ENCODE measurements around the gene SKAP1. TPM values are rescaled to one million over a fixed set of nuclear protein-coding genes. Genes with fewer than 3 reads are reported as not detected.

Gene SKAP1
- total and polyA plus RNA-seq, 2 experiments from 2014 or later: 0.27 TPM; not detected in 1

DNA sequence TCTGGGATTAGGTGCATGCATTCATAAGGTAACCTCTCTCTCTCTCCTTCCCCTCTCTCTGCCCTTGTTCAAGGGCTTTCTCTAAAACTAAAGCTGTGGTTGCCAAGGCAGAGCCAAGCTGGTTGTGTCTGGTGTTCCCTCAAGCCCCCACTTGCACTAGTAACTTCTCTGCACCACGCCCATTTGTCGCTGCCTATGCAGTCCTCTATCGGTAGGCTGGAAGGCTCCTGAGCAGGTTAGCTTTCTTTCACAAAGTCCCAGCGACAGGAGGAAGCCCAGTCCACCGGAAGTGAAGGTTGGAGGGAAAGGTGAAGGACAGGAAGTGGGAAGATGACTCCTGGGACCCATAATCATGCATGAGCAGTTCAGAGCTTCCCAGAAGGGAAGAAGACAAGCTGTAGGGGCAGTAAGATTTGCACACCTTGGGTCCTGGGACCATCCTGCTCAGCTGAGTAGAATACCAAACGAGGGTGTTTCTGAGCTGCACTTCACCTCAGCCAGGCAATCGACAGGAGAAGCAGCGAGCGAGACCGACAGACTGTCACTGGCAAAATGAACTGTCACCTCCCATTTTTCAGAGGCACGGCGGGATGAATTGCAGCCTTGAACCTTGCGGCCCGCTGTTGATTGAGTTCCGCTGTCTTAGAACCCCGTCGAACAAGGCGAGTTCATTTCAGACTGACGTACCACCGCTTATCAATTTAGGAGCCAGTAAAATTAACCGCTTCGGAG lies 14.7 kb upstream of the SKAP1 start:
- Histone ChIP-seq H3K4me2 (no peak overlapping the region), H3K79me2 (replicated peaks; ENCODE audit: insufficient read depth) (no peaks in the 10 kb centered on the region), H3K9me2 (ENCODE audit: insufficient read depth) (peaks cover 4% of the 10 kb centered on the region; the same call in 1 of the 2 replicates), H3K27me3 (ENCODE audit: insufficient read depth) (no peaks in the 10 kb centered on the region; the same call in 1 of the 2 replicates), H3K27ac (ENCODE audit: low read depth) (no peak overlapping the region), H3K36me3 (ENCODE audit: insufficient read depth) (no peaks in the 10 kb centered on the region), H3F3A (replicated peaks; ENCODE audit: low read depth) (no peaks in the 10 kb centered on the region), H3K4me1 (ENCODE audit: insufficient read depth) (no peaks in the 10 kb centered on the region), H2AFZ (peak overlapping the region; percentile 72; the same call in 1 of the 2 replicates), H3K4me3 (no peak overlapping the region), H4K20me1 (replicated peaks; ENCODE audit: insufficient read depth) (no peaks in the 10 kb centered on the region)
- Mint-ChIP-seq H3K4me1 (no peaks in the 10 kb centered on the region), H3K4me3 (no peak overlapping the region), H3K27ac (no peak overlapping the region), H3K9me3 (no peaks in the 10 kb centered on the region), H3K36me3 (ENCODE audit: low read depth) (no peaks in the 10 kb centered on the region), H3K27me3 (ENCODE audit: insufficient read depth, low read depth, poor library complexity) (peaks cover 8% of the 10 kb centered on the region)
- TF ChIP-seq, protein P1, sequence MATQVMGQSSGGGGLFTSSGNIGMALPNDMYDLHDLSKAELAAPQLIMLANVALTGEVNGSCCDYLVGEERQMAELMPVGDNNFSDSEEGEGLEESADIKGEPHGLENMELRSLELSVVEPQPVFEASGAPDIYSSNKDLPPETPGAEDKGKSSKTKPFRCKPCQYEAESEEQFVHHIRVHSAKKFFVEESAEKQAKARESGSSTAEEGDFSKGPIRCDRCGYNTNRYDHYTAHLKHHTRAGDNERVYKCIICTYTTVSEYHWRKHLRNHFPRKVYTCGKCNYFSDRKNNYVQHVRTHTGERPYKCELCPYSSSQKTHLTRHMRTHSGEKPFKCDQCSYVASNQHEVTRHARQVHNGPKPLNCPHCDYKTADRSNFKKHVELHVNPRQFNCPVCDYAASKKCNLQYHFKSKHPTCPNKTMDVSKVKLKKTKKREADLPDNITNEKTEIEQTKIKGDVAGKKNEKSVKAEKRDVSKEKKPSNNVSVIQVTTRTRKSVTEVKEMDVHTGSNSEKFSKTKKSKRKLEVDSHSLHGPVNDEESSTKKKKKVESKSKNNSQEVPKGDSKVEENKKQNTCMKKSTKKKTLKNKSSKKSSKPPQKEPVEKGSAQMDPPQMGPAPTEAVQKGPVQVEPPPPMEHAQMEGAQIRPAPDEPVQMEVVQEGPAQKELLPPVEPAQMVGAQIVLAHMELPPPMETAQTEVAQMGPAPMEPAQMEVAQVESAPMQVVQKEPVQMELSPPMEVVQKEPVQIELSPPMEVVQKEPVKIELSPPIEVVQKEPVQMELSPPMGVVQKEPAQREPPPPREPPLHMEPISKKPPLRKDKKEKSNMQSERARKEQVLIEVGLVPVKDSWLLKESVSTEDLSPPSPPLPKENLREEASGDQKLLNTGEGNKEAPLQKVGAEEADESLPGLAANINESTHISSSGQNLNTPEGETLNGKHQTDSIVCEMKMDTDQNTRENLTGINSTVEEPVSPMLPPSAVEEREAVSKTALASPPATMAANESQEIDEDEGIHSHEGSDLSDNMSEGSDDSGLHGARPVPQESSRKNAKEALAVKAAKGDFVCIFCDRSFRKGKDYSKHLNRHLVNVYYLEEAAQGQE (IDR thresholded peaks at IDR 0.05; ENCODE audit: unreplicated experiment): no peak
- TF ChIP-seq EZH2phosphoT487 (IDR thresholded peaks at IDR 0.05; ENCODE audit: unreplicated experiment): no peak
- no peak for TF ChIP-seq STAT1 (IDR thresholded peaks at IDR 0.05; ENCODE audit: unreplicated experiment)
- TF ChIP-seq, protein P2, sequence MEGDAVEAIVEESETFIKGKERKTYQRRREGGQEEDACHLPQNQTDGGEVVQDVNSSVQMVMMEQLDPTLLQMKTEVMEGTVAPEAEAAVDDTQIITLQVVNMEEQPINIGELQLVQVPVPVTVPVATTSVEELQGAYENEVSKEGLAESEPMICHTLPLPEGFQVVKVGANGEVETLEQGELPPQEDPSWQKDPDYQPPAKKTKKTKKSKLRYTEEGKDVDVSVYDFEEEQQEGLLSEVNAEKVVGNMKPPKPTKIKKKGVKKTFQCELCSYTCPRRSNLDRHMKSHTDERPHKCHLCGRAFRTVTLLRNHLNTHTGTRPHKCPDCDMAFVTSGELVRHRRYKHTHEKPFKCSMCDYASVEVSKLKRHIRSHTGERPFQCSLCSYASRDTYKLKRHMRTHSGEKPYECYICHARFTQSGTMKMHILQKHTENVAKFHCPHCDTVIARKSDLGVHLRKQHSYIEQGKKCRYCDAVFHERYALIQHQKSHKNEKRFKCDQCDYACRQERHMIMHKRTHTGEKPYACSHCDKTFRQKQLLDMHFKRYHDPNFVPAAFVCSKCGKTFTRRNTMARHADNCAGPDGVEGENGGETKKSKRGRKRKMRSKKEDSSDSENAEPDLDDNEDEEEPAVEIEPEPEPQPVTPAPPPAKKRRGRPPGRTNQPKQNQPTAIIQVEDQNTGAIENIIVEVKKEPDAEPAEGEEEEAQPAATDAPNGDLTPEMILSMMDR (conservative IDR thresholded peaks at IDR 0.05; ENCODE audit: low read depth in 2 of 2): no peak
- TF ChIP-seq NANOG (IDR thresholded peaks at IDR 0.05; ENCODE audit: borderline replicate concordance): no peak
- TF ChIP-seq, protein P3, sequence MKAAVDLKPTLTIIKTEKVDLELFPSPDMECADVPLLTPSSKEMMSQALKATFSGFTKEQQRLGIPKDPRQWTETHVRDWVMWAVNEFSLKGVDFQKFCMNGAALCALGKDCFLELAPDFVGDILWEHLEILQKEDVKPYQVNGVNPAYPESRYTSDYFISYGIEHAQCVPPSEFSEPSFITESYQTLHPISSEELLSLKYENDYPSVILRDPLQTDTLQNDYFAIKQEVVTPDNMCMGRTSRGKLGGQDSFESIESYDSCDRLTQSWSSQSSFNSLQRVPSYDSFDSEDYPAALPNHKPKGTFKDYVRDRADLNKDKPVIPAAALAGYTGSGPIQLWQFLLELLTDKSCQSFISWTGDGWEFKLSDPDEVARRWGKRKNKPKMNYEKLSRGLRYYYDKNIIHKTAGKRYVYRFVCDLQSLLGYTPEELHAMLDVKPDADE (IDR thresholded peaks at IDR 0.05): no peak
- no peak for TF ChIP-seq ZNF114 (CRISPR knock-in tag; IDR thresholded peaks at IDR 0.05)
- DNase-seq (ENCODE audit: low spot score) (peak; percentile 28), ATAC-seq (0 out of 3 replicates have a peak, but pooled peaks have one; percentile 28)

DNA sequence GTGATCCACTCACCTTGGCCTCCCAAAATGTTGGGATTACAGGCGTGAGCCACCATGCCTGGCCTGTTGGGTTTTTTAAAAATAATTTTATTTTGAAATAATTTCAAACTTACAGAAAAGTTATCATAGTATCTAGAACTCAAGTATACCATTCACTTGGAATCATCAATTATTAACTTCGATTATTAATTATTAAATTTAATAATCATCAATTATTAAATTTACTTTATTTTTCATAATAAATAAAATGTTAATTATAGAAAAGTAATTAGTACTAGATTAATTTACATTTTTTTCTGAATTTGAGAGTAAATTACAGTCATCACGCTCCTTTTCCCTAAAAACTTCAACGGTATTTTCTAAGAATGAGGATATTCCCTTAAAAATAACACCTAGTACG lies 13.7 kb upstream of the SKAP1 start:
- Mint-ChIP-seq H3K27me3 (ENCODE audit: insufficient read depth, low read depth, poor library complexity) (peaks cover 6% of the 10 kb centered on the region), H3K4me1 (no peaks in the 10 kb centered on the region), H3K9me3 (no peaks in the 10 kb centered on the region), H3K4me3 (no peak overlapping the region), H3K36me3 (ENCODE audit: low read depth) (no peaks in the 10 kb centered on the region), H3K27ac (no peak overlapping the region)
- ATAC-seq: no peak
- Histone ChIP-seq H3K27ac (ENCODE audit: low read depth) (no peak overlapping the region), H3K79me2 (replicated peaks; ENCODE audit: insufficient read depth) (no peaks in the 10 kb centered on the region), H3K4me2 (no peak overlapping the region), H3K36me3 (ENCODE audit: insufficient read depth) (no peaks in the 10 kb centered on the region), H3F3A (replicated peaks; ENCODE audit: low read depth) (no peaks in the 10 kb centered on the region), H3K4me1 (ENCODE audit: insufficient read depth) (no peaks in the 10 kb centered on the region), H4K20me1 (replicated peaks; ENCODE audit: insufficient read depth) (no peaks in the 10 kb centered on the region), H2AFZ (no peak overlapping the region), H3K4me3 (no peak overlapping the region), H3K27me3 (ENCODE audit: insufficient read depth) (no peaks in the 10 kb centered on the region; the same call in 1 of the 2 replicates), H3K9me2 (ENCODE audit: insufficient read depth) (peaks cover 4% of the 10 kb centered on the region; the same call in 1 of the 2 replicates)
- DNase-seq (ENCODE audit: low spot score): no peak
- TF ChIP-seq, protein P1 (IDR thresholded peaks at IDR 0.05; ENCODE audit: unreplicated experiment): no peak
- TF ChIP-seq STAT1 (IDR thresholded peaks at IDR 0.05; ENCODE audit: unreplicated experiment): no peak

Data from GM23338 (cell line).